Endodermal cell (in vitro differentiated cells): ENCODE results near the gene SKIC2. TPM values are rescaled to one million over a fixed set of nuclear protein-coding genes. Genes with fewer than 3 reads are reported as not detected.

Source experiments
- DNase-seq: peaks from one replicate; pipeline ENCODE4 v3.0.0-alpha.2; 2017
- H3K27ac ChIP-seq: 2 replicates; pipeline ENCODE4 v1.5.1; 2013; ENCODE audit warnings: mild to moderate bottlenecking, low read depth, low read length, moderate library complexity
- H3K27me3 ChIP-seq: 2 replicates; pipeline ENCODE4 v1.6.1; 2013; ENCODE audit warnings: mild to moderate bottlenecking, low read length, moderate library complexity; ENCODE audit not compliant: insufficient read depth, control insufficient read depth, poor library complexity, severe bottlenecking
- H3K36me3 ChIP-seq: 2 replicates; pipeline ENCODE4 v1.7.0; 2013; ENCODE audit warnings: mild to moderate bottlenecking, low read length, moderate library complexity; ENCODE audit not compliant: control insufficient read depth, insufficient read depth
- H3K4me1 ChIP-seq: one replicate; pipeline ENCODE4 v1.7.0; 2013; ENCODE audit warnings: low read length; ENCODE audit not compliant: control insufficient read depth, insufficient read depth
- H3K4me3 ChIP-seq: 2 replicates; pipeline ENCODE4 v1.5.1; 2013; ENCODE audit warnings: mild to moderate bottlenecking, low read length, moderate library complexity
- H3K9ac ChIP-seq: 2 replicates; pipeline ENCODE4 v1.6.1; 2013; ENCODE audit warnings: mild to moderate bottlenecking, low read length, moderate library complexity; ENCODE audit not compliant: poor library complexity, severe bottlenecking; ENCODE audit errors: extremely low read depth
- H3K9me3 ChIP-seq: 2 replicates; pipeline ENCODE4 v1.6.1; 2013; ENCODE audit warnings: mild to moderate bottlenecking, low read length, moderate library complexity; ENCODE audit not compliant: control insufficient read depth
- H3K27ac Mint-ChIP-seq: 2 replicates; pipeline ENCODE4 v1.8.0; 2020; ENCODE audit warnings: mixed read lengths
- H3K27me3 Mint-ChIP-seq: 2 replicates; pipeline ENCODE4 v1.8.0; 2021; ENCODE audit warnings: mild to moderate bottlenecking, mixed read lengths; ENCODE audit not compliant: insufficient read depth
- H3K36me3 Mint-ChIP-seq: 2 replicates; pipeline ENCODE4 v1.8.0; 2020; ENCODE audit warnings: low read depth, mixed read lengths
- H3K4me1 Mint-ChIP-seq: 2 replicates; pipeline ENCODE4 v1.8.0; 2020; ENCODE audit warnings: mixed read lengths
- H3K4me3 Mint-ChIP-seq: 2 replicates; pipeline ENCODE4 v1.8.0; 2020; ENCODE audit warnings: mild to moderate bottlenecking, moderate library complexity, mixed read lengths
- H3K9me3 Mint-ChIP-seq: 2 replicates; pipeline ENCODE4 v1.8.0; 2020; ENCODE audit warnings: mild to moderate bottlenecking, mixed read lengths
- CTCF ChIP-seq: fragments of 200-600 bp; sonication (generic); conservative IDR thresholded peaks from 2 replicates; pipeline ENCODE4 v1.5.0; 2021; ENCODE audit warnings: antibody characterized with exemption, mild to moderate bottlenecking
- WGBS, 2 experiments: methylation state at CpG; one replicate each; pipeline versions ENCODE4 v1.1.5 to v1.1.7; 2013; ENCODE audit warnings: missing lambda C conversion rate in 2 of 2, mixed read lengths in 1 of 2; ENCODE audit not compliant: insufficient coverage in 1 of 2, insufficient read length in 1 of 2; 5-methylcytosine and 5-hydroxymethylcytosine counted together
- total RNA-seq, 2 donors: library from RNA; stranded (reverse); fragmentation: NEBNext Ultra II Directional in 1 of 2; extraction: Animal tissue kit (Norgen Biotek cat#: 25700) in 1 of 2; gene quantifications; 2 replicates in 1 of 2; 3 replicates in 1 of 2; pipeline ENCODE4 v1.2.1, GENCODE V29; 2021

The SKIC2 gene
- total RNA-seq, 2 donors from 2014 or later, result 95.8 to 103 TPM

DNA sequence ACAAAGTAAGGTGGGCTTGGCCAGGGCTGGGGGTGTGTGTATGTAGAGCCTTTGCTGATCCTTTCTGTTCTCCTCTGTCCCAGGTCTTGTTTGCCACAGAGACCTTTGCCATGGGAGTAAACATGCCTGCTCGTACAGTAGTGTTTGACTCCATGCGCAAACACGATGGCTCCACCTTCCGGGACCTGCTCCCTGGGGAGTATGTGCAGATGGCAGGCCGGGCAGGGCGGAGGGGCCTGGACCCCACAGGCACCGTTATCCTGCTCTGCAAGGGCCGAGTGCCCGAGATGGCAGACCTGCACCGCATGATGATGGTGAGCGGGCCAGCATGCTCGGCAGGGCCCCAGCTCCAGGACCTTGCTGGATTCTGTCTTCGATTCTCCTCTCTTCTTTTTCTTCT lies 6.7 kb downstream of the SKIC2 start:
- no peaks in the 10 kb centered on the region for H3K9me3 ChIP-seq
- H3K4me1 ChIP-seq, result peaks cover 1% of the 10 kb centered on the region
- Mint-ChIP-seq H3K36me3 (peaks cover 83% of the 10 kb centered on the region), H3K4me1 (no peaks in the 10 kb centered on the region), H3K27me3 (no peaks in the 10 kb centered on the region), H3K4me3 (no peak overlapping the region), H3K9me3 (no peaks in the 10 kb centered on the region), H3K27ac (no peak overlapping the region)
- no peak for TF ChIP-seq CTCF
- no peak overlapping the region for H3K27ac ChIP-seq
- no peak for DNase-seq
- H3K27me3 ChIP-seq, result no peaks in the 10 kb centered on the region
- no peak overlapping the region for H3K9ac ChIP-seq
- no peak overlapping the region for H3K4me3 ChIP-seq
- WGBS, 2 experiments, result 92 to 100% methylated on average over 4 to 13 of the region's 13 CpGs
- peaks cover 69% of the 10 kb centered on the region for H3K36me3 ChIP-seq

GRCh38 chr6:31966506-31966905 lies 7.5 kb downstream of the SKIC2 start:
- H3K9me3 ChIP-seq, result no peaks in the 10 kb centered on the region
- no peak for TF ChIP-seq CTCF
- Mint-ChIP-seq H3K4me1 (no peaks in the 10 kb centered on the region), H3K36me3 (peaks cover 75% of the 10 kb centered on the region), H3K4me3 (no peak overlapping the region), H3K27me3 (no peaks in the 10 kb centered on the region), H3K9me3 (no peaks in the 10 kb centered on the region), H3K27ac (no peak overlapping the region)
- H3K36me3 ChIP-seq, result peaks cover 61% of the 10 kb centered on the region
- DNase-seq, result no peak
- no peak overlapping the region for H3K9ac ChIP-seq
- H3K27ac ChIP-seq, result no peak overlapping the region
- H3K4me1 ChIP-seq, result peaks cover 8% of the 10 kb centered on the region
- 96 to 97% methylated on average over 5 to 7 of the region's 7 CpGs for WGBS, 2 experiments
- H3K4me3 ChIP-seq, result no peak overlapping the region
- no peaks in the 10 kb centered on the region for H3K27me3 ChIP-seq

GRCh38 chr6:31966997-31967925 lies 8.3 kb downstream of the SKIC2 start:
- WGBS, 2 experiments, result 93 to 100% methylated on average over 5 to 10 of the region's 10 CpGs
- no peak for TF ChIP-seq CTCF
- H3K36me3 Mint-ChIP-seq, result peaks cover 67% of the 10 kb centered on the region
- no peak for DNase-seq
- Histone ChIP-seq H3K4me3 (no peak overlapping the region), H3K27me3 (no peaks in the 10 kb centered on the region), H3K4me1 (peaks cover 8% of the 10 kb centered on the region), H3K9ac (no peak overlapping the region), H3K9me3 (no peaks in the 10 kb centered on the region), H3K27ac (no peak overlapping the region), H3K36me3 (peaks cover 53% of the 10 kb centered on the region)
- no peak overlapping the region for H3K4me3 Mint-ChIP-seq
- H3K9me3 Mint-ChIP-seq, result no peaks in the 10 kb centered on the region
- peaks cover 2% of the 10 kb centered on the region for H3K4me1 Mint-ChIP-seq
- no peaks in the 10 kb centered on the region for H3K27me3 Mint-ChIP-seq
- H3K27ac Mint-ChIP-seq, result no peak overlapping the region
